Cardiac fibroblast (primary cell): ENCODE results near the gene KCNMB2.
"Not testable (repeated sequence)": the region's sequence is repeated elsewhere in the genome, so short reads cannot be mapped to it uniquely, and the experiment has no call there.

ENCODE experiments used
- DNase-seq, 2 donors: peaks; one replicate each; pipeline versions ENCODE4 v3.0.0 to v3.0.0-alpha.2; 2010; ENCODE audit warnings: low read depth in 2 of 2
- H3K4me3 ChIP-seq, 2 donors: replicated peaks in 1 of 2; 1 replicate in 1 of 2; 2 replicates in 1 of 2; pipeline ENCODE4 v1.5.1; 2011; ENCODE audit warnings: low read depth in 2 of 2, low read length in 2 of 2, mild to moderate bottlenecking in 2 of 2, moderate library complexity in 1 of 2
- CTCF ChIP-seq: IDR thresholded peaks from one replicate; pipeline ENCODE4 v1.5.1; 2011; ENCODE audit warnings: low read depth, mild to moderate bottlenecking, low read length, inconsistent platforms

KCNMB2 gene

GRCh38 chr3:178849199-178849910, 313.1 kb downstream of the KCNMB2 start:
- DNase-seq = peak in 1 of 2 donors; percentile 11
- H3K4me3 ChIP-seq = no peak overlapping the region
- TF ChIP-seq CTCF = no peak

GRCh38 chr3:178850450-178851190, 314.4 kb downstream of the KCNMB2 start:
- DNase-seq = no peak
- no peak for TF ChIP-seq CTCF
- H3K4me3 ChIP-seq = no peak overlapping the region

- DNase-seq = no peak
- no peak for TF ChIP-seq CTCF
- no peak overlapping the region for H3K4me3 ChIP-seq
Observed at GRCh38 chr3:178851564-178851963, 315.3 kb downstream of the KCNMB2 start.

- DNase-seq = peak in 1 of 2 donors; percentile 50
- H3K4me3 ChIP-seq = no peak overlapping the region
- TF ChIP-seq CTCF = no peak
Observed at GRCh38 chr3:178856804-178857203, 320.6 kb downstream of the KCNMB2 start.

GRCh38 chr3:178859386-178859785, 323.1 kb downstream of the KCNMB2 start:
- no peak for DNase-seq
- no peak overlapping the region for H3K4me3 ChIP-seq
- TF ChIP-seq CTCF = no peak

- not testable (repeated sequence) for DNase-seq, H3K4me3 ChIP-seq
Observed at GRCh38 chr3:178859900-178860436, 323.7 kb downstream of the KCNMB2 start.

GRCh38 chr3:178868681-178869080, 332.4 kb downstream of the KCNMB2 start:
- no peak for DNase-seq
- TF ChIP-seq CTCF = no peak
- H3K4me3 ChIP-seq = no peak overlapping the region
